Liver (tissue), 9 donors: Measurements from ENCODE around the gene NHERF2. TPM values are rescaled to one million over a fixed set of nuclear protein-coding genes. Genes with fewer than 3 reads are reported as not detected.

Experiments used
- DNase-seq: peaks from one replicate; pipeline ENCODE4 v3.0.0-alpha.2; 2017; ENCODE audit warnings: low spot score
- H3K27ac ChIP-seq, 2 donors: one replicate each; pipeline ENCODE4 v1.7.0; 2013; ENCODE audit warnings: inconsistent platforms in 2 of 2, low read length in 2 of 2, control low read depth in 1 of 2, low read depth in 1 of 2, mild to moderate bottlenecking in 1 of 2
- H3K27me3 ChIP-seq, 4 donors: one replicate each; pipeline versions ENCODE4 v1.6.1 to v1.7.0; 2013; ENCODE audit warnings: low read length in 3 of 4, inconsistent platforms in 1 of 4, mild to moderate bottlenecking in 1 of 4, moderate library complexity in 1 of 4; ENCODE audit not compliant: control insufficient read depth in 4 of 4, insufficient read depth in 4 of 4
- H3K36me3 ChIP-seq, 4 donors: one replicate each; pipeline versions ENCODE4 v1.6.1 to v1.7.0; 2013; ENCODE audit warnings: low read length in 3 of 4, mild to moderate bottlenecking in 3 of 4, low read depth in 1 of 4, moderate library complexity in 1 of 4; ENCODE audit not compliant: control insufficient read depth in 4 of 4, insufficient read depth in 3 of 4
- H3K4me1 ChIP-seq, 4 donors: one replicate each; pipeline versions ENCODE4 v1.6.1 to v1.7.0; 2013; ENCODE audit warnings: low read length in 3 of 4, mild to moderate bottlenecking in 3 of 4, moderate library complexity in 1 of 4; ENCODE audit not compliant: control insufficient read depth in 4 of 4, insufficient read depth in 4 of 4
- H3K4me3 ChIP-seq, 3 donors: one replicate each; pipeline versions ENCODE4 v1.6.1 to v1.7.0; 2013; ENCODE audit warnings: low read length in 3 of 3, control low read depth in 1 of 3, low read depth in 1 of 3, mild to moderate bottlenecking in 1 of 3
- H3K9ac ChIP-seq, 2 donors: one replicate each; pipeline ENCODE4 v1.7.0; 2013; ENCODE audit warnings: low read length in 2 of 2, mild to moderate bottlenecking in 2 of 2, moderate library complexity in 2 of 2, control low read depth in 1 of 2, low read depth in 1 of 2
- H3K9me3 ChIP-seq, 4 donors: one replicate each; pipeline versions ENCODE4 v1.6.1 to v1.7.0; 2013; ENCODE audit warnings: low read length in 3 of 4; ENCODE audit not compliant: control insufficient read depth in 4 of 4
- ATF3 ChIP-seq: IDR thresholded peaks from 2 replicates; pipeline ENCODE4 v1.6.1; 2016; ENCODE audit warnings: antibody characterized with exemption
- CTCF ChIP-seq: fragments of 150-350 bp; IDR thresholded peaks from 2 replicates; pipeline ENCODE4 v1.5.1; 2017; ENCODE audit warnings: improper control_type of control experiment, low read depth, low read length; ENCODE audit not compliant: missing input control
- EGR1 ChIP-seq, 2 donors: IDR thresholded peaks; 2 replicates each; pipeline ENCODE4 v1.6.1; 2016 to 2018; ENCODE audit warnings: antibody characterized with exemption in 2 of 2, low read depth in 2 of 2
- FOXA2 ChIP-seq: IDR thresholded peaks from 2 replicates; pipeline ENCODE4 v1.6.1; 2016; ENCODE audit warnings: antibody characterized with exemption
- GABPA ChIP-seq, 2 donors: IDR thresholded peaks in 1 of 2; conservative IDR thresholded peaks in 1 of 2; 2 replicates each; pipeline ENCODE4 v1.6.1; 2016; ENCODE audit warnings: antibody characterized with exemption in 2 of 2, mild to moderate bottlenecking in 1 of 2, moderate library complexity in 1 of 2
- HNF4G ChIP-seq: IDR thresholded peaks from 2 replicates; pipeline ENCODE4 v1.6.1; 2016; ENCODE audit warnings: antibody characterized with exemption
- JUND ChIP-seq, 2 donors: IDR thresholded peaks; 2 replicates each; pipeline ENCODE4 v1.6.1; 2016; ENCODE audit warnings: antibody characterized with exemption in 2 of 2
- MAX ChIP-seq: IDR thresholded peaks from 2 replicates; pipeline ENCODE4 v1.6.1; 2016; ENCODE audit warnings: antibody characterized with exemption
- NR2F2 ChIP-seq: IDR thresholded peaks from 2 replicates; pipeline ENCODE4 v1.6.1; 2016; ENCODE audit warnings: antibody characterized with exemption
- RAD21 ChIP-seq, 2 donors: IDR thresholded peaks; 2 replicates each; pipeline ENCODE4 v1.6.1; 2016; ENCODE audit warnings: antibody characterized with exemption in 2 of 2, mild to moderate bottlenecking in 2 of 2
- RXRA ChIP-seq, 2 donors: IDR thresholded peaks; 2 replicates each; pipeline ENCODE4 v1.6.1; 2017 to 2018; ENCODE audit warnings: antibody characterized with exemption in 2 of 2, mild to moderate bottlenecking in 1 of 2
- SP1 ChIP-seq: IDR thresholded peaks from 2 replicates; pipeline ENCODE4 v1.6.1; 2018; ENCODE audit warnings: antibody characterized with exemption, mild to moderate bottlenecking
- TAF1 ChIP-seq: conservative IDR thresholded peaks from 2 replicates; pipeline ENCODE4 v1.6.1; 2016; ENCODE audit warnings: antibody characterized with exemption, mild to moderate bottlenecking
- YY1 ChIP-seq: IDR thresholded peaks from 2 replicates; pipeline ENCODE4 v1.6.1; 2016; ENCODE audit warnings: antibody characterized with exemption, mild to moderate bottlenecking
- ZBTB33 ChIP-seq: IDR thresholded peaks from 2 replicates; pipeline ENCODE4 v1.6.1; 2016; ENCODE audit warnings: antibody characterized with exemption
- WGBS: extraction: QIAGEN DNeasy Blood & Tissue Kit; methylation state at CpG from one replicate; pipeline ENCODE4 v1.1.7; 2013; 5-methylcytosine and 5-hydroxymethylcytosine counted together
- polyA plus RNA-seq, 2 donors: library from polyadenylated mRNA; stranded (reverse) in 1 of 2; unstranded in 1 of 2; fragments of 200-250 nt in 1 of 2; fragments of >200 nt in 1 of 2; fragmentation: Nextera tagmentation in 1 of 2; extraction: Ambion mirVana in 1 of 2; gene quantifications; one replicate each; pipeline versions ENCODE4 v1.2.1 to v1.2.3, GENCODE V29; 2013 to 2015
- total RNA-seq, 2 donors: library from RNA; depleted of rRNA; stranded (reverse); fragments of >200 nt; gene quantifications; one replicate each; pipeline ENCODE4 v1.2.3, GENCODE V29; 2014
- donor health status: healthy.
- donor health status: healthy.
- donor health status: healthy.
- donor health status: healthy.
- donor health status: healthy.

NHERF2 gene
- total and polyA plus RNA-seq, 4 donors = 36.6 to 205 (median 74.1) TPM

GRCh38 chr16:2084895-2085625, 58.4 kb downstream of the NHERF2 start:
- Histone ChIP-seq H3K9ac (no peak overlapping the region), H3K27ac (no peak overlapping the region), H3K9me3 (no peaks in the 10 kb centered on the region), H3K36me3 (peaks cover 2 to 36% (median 12%) of the 10 kb centered on the region in 4 donors), H3K4me3 (no peak overlapping the region), H3K4me1 (peaks cover 7 to 62% (median 41%) of the 10 kb centered on the region in 4 donors), H3K27me3 (no peaks in the 10 kb centered on the region)
- TF ChIP-seq CTCF = no peak
- no peak for TF ChIP-seq RXRA (IDR thresholded peaks at IDR 0.05)
- TF ChIP-seq JUND (IDR thresholded peaks at IDR 0.05) = no peak
- TF ChIP-seq TAF1 = no peak
- no peak for TF ChIP-seq HNF4G
- no peak for TF ChIP-seq SP1
- DNase-seq = no peak
- WGBS = 94% methylated on average over 29 of the region's 29 CpGs

- Histone ChIP-seq H3K4me3 (no peak overlapping the region), H3K4me1 (peaks cover 10 to 68% (median 45%) of the 10 kb centered on the region in 4 donors), H3K9ac (no peak overlapping the region), H3K27me3 (no peaks in the 10 kb centered on the region), H3K9me3 (no peaks in the 10 kb centered on the region), H3K27ac (peak overlapping the region in 1 of 2 donors; percentile 17), H3K36me3 (peaks cover 2 to 34% (median 13%) of the 10 kb centered on the region in 4 donors)
- 85% methylated on average over 14 of the region's 14 CpGs for WGBS
- no peak for DNase-seq
- TF ChIP-seq RAD21 (IDR thresholded peaks at IDR 0.05) (no peak), SP1 (no peak), TAF1 (no peak)
Measured at GRCh38 chr16:2085669-2086068, 59.0 kb downstream of the NHERF2 start.

GRCh38 chr16:2086106-2086742, 59.5 kb downstream of the NHERF2 start:
- TF ChIP-seq SP1 (no peak), ZBTB33 (no peak), RXRA (IDR thresholded peaks at IDR 0.05) (no peak), YY1 (no peak), TAF1 (no peak), GABPA (IDR thresholded peaks at IDR 0.05 in 1 of 2, conservative IDR thresholded peaks at IDR 0.05 in 1 of 2) (no peak), JUND (IDR thresholded peaks at IDR 0.05) (no peak), MAX (no peak), NR2F2 (no peak), ATF3 (no peak), FOXA2 (no peak), CTCF (no peak), EGR1 (IDR thresholded peaks at IDR 0.05; ENCODE audit: low read depth in 2 of 2) (no peak)
- H3K4me1 ChIP-seq = peaks cover 10 to 71% (median 45%) of the 10 kb centered on the region in 4 donors
- peaks cover 2 to 29% (median 12%) of the 10 kb centered on the region in 4 donors for H3K36me3 ChIP-seq
- no peak overlapping the region for H3K9ac ChIP-seq
- no peak overlapping the region for H3K4me3 ChIP-seq
- no peak for DNase-seq
- 74% methylated on average over 27 of the region's 27 CpGs for WGBS
- peak overlapping the region in 1 of 2 donors; percentile 17 for H3K27ac ChIP-seq
- H3K9me3 ChIP-seq = no peaks in the 10 kb centered on the region
- no peaks in the 10 kb centered on the region for H3K27me3 ChIP-seq
